Uterus (tissue), 2 donors: Measurements from ENCODE around the gene CACNA1C.

ENCODE experiments used
- CTCF ChIP-seq, 4 experiments: fragments of 200-600 bp in 2 of 4; fragments of 450-650 bp in 2 of 4; sonication (generic) in 2 of 4; IDR thresholded peaks; one replicate each; pipeline ENCODE4 v1.5.1; 2016 to 2019; ENCODE audit warnings: antibody characterized with exemption in 4 of 4, mild to moderate bottlenecking in 2 of 4, moderate library complexity in 1 of 4
- POLR2A ChIP-seq, 2 donors: fragments of 450-650 bp; IDR thresholded peaks; one replicate each; pipeline ENCODE4 v1.6.1; 2016; ENCODE audit warnings: antibody characterized with exemption in 2 of 2, mild to moderate bottlenecking in 1 of 2, moderate library complexity in 1 of 2

- TF ChIP-seq POLR2A (IDR thresholded peaks at IDR 0.05) (no peak), CTCF (IDR thresholded peaks at IDR 0.05) (no peak)
Observed at GRCh38 chr12:2645460-2645859, 592.7 kb downstream of the CACNA1C start.
